ENCODE measurements around the gene MSANTD7. TPM values are rescaled to one million over a fixed set of nuclear protein-coding genes. Genes with fewer than 3 reads are reported as not detected.

MSANTD7 gene
- polyA plus RNA-seq, 1 donor (not counting 4 experiments of a cell fraction or from before 2014, with no cell fraction given): 8.6 TPM

DNA sequence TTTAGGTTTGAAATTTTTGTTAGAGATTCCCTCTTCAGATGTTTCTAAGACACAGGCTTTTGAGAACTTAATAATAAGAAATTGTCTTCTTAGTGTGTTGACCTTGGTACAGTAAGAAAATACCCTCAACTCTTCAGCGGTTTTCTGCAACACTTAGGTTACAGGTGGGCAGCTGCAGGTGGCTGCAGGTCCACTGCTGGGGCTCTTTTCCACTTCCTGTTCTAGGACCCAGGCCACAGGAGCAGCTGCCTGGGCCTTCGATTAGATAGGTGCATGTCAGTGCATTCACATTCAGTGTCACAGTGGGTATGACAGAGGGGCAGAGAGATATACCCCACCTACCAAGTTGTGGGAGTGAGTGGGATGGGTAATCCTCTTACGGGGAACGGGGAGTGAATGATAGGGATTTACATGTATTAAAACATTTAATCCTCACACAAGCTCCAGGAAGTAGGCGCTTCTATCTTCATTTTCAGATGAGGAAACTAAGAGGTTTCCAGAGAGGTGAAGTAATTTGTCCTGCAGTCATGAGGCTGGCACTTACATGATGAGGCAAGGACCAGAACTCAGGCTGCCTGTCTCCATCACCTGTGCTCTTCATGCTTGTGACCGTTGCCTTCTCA lies 20.3 kb downstream of the MSANTD7 start:
- Histone ChIP-seq H3K36me3 (ENCODE audit: control insufficient read depth in 2 of 2, extremely low read depth in 1 of 2, insufficient read depth in 2 of 2, low read length in 2 of 2) (peaks cover 7 to 15% of the 10 kb centered on the region in 2 experiments), H3K9ac (ENCODE audit: control insufficient read depth, extremely low read depth, insufficient read depth, low read length) (no peak overlapping the region), H3K79me2 (ENCODE audit: control insufficient read depth, insufficient read depth, low read length) (no peaks in the 10 kb centered on the region), H3K9me1 (ENCODE audit: control insufficient read depth, extremely low read depth, insufficient read depth, low read length) (no peaks in the 10 kb centered on the region), H3K27me3 (ENCODE audit: control insufficient read depth, extremely low read depth, insufficient read depth, low read length) (no peaks in the 10 kb centered on the region), H3K27ac (ENCODE audit: control insufficient read depth, insufficient read depth, low read length) (no peak overlapping the region), H4K20me1 (ENCODE audit: control insufficient read depth, extremely low read depth, insufficient read depth, low read length) (no peaks in the 10 kb centered on the region), H3K4me3 (ENCODE audit: control insufficient read depth in 2 of 3, extremely low read depth in 1 of 3, insufficient read depth in 2 of 3, low read depth in 1 of 3, low read length in 3 of 3) (no peak overlapping the region), H2AFZ (ENCODE audit: control insufficient read depth, low read length) (no peak overlapping the region), H3K9me3 (ENCODE audit: control insufficient read depth, low read depth, low read length) (no peaks in the 10 kb centered on the region), H3K4me1 (ENCODE audit: control insufficient read depth, extremely low read depth, insufficient read depth, low read length) (no peaks in the 10 kb centered on the region), H3K4me2 (ENCODE audit: control insufficient read depth, extremely low read depth, insufficient read depth, low read depth, low read length) (no peak overlapping the region)
- dilution Hi-C loops (cut with MboI; ENCODE audit: extremely low pct_ligation_motif_present, low sequenced_read_pairs): no loop called here
- DNase-seq (ENCODE audit: low read depth, low spot score) (no peak), FAIRE-seq (no peak)
- no peak for TF ChIP-seq EZH2 (IDR thresholded peaks at IDR 0.05; ENCODE audit: low read length)
- no peak for TF ChIP-seq CTCF (optimal IDR thresholded peaks at IDR 0.05 in 1 of 3, IDR thresholded peaks at IDR 0.05 in 1 of 3, conservative IDR thresholded peaks at IDR 0.05 in 1 of 3; ENCODE audit: extremely low read depth in 1 of 3, insufficient read depth in 2 of 3, low read length in 3 of 3)

- no peak overlapping the region for H3K27ac ChIP-seq (ENCODE audit: control insufficient read depth, insufficient read depth, low read length)
- H4K20me1 ChIP-seq (ENCODE audit: control insufficient read depth, extremely low read depth, insufficient read depth, low read length): no peaks in the 10 kb centered on the region
- no peak overlapping the region for H3K9ac ChIP-seq (ENCODE audit: control insufficient read depth, extremely low read depth, insufficient read depth, low read length)
- H3K4me2 ChIP-seq (ENCODE audit: control insufficient read depth, extremely low read depth, insufficient read depth, low read depth, low read length): no peak overlapping the region
- H3K36me3 ChIP-seq (ENCODE audit: control insufficient read depth in 2 of 2, extremely low read depth in 1 of 2, insufficient read depth in 2 of 2, low read length in 2 of 2): peaks cover 7 to 15% of the 10 kb centered on the region in 2 experiments
- H2AFZ ChIP-seq (ENCODE audit: control insufficient read depth, low read length): no peak overlapping the region
- no peak for TF ChIP-seq CTCF (optimal IDR thresholded peaks at IDR 0.05 in 1 of 3, IDR thresholded peaks at IDR 0.05 in 1 of 3, conservative IDR thresholded peaks at IDR 0.05 in 1 of 3; ENCODE audit: extremely low read depth in 1 of 3, insufficient read depth in 2 of 3, low read length in 3 of 3)
- TF ChIP-seq EZH2 (IDR thresholded peaks at IDR 0.05; ENCODE audit: low read length): no peak
- no peak for DNase-seq (ENCODE audit: low read depth, low spot score)
- H3K79me2 ChIP-seq (ENCODE audit: control insufficient read depth, insufficient read depth, low read length): no peaks in the 10 kb centered on the region
- H3K4me3 ChIP-seq (ENCODE audit: control insufficient read depth in 2 of 3, extremely low read depth in 1 of 3, insufficient read depth in 2 of 3, low read depth in 1 of 3, low read length in 3 of 3): no peak overlapping the region
- no peaks in the 10 kb centered on the region for H3K9me3 ChIP-seq (ENCODE audit: control insufficient read depth, low read depth, low read length)
- H3K27me3 ChIP-seq (ENCODE audit: control insufficient read depth, extremely low read depth, insufficient read depth, low read length): no peaks in the 10 kb centered on the region
- no peak for FAIRE-seq
- dilution Hi-C loops (cut with MboI; ENCODE audit: extremely low pct_ligation_motif_present, low sequenced_read_pairs): no loop called here
- no peaks in the 10 kb centered on the region for H3K4me1 ChIP-seq (ENCODE audit: control insufficient read depth, extremely low read depth, insufficient read depth, low read length)
- H3K9me1 ChIP-seq (ENCODE audit: control insufficient read depth, extremely low read depth, insufficient read depth, low read length): no peaks in the 10 kb centered on the region
These were observed 20.9 kb downstream of the MSANTD7 start for GRCh38 chr10:14859043-14859442.

Data from keratinocyte (primary cell).